ENCODE results near the gene MBIP. TPM values are rescaled to one million over a fixed set of nuclear protein-coding genes. Genes with fewer than 3 reads are reported as not detected.

The MBIP gene
- total RNA-seq, 1 experiment from 2014 or later = 9.8 TPM

DNA sequence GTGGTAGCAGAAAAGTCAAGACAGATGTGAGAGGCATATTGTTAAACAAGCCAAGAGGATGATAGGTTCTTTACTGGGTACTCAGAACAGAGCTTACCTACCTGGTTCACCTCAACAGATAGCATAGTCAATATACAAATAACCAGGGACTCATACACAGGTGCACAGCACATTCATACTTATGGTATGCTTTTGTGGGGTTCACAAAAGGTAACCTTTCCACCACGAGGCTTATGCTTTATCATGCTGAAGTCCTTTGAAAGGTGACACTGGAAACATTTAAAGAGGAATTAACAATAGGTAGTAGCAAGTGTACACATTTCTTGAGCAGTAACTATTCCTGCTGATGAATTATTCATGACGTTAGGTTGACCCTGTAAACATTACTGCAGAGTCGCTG lies 42.2 kb upstream of the MBIP start:
- intact Hi-C loops (cut with micrococcal nuclease; ENCODE audit: unreplicated experiment) = no loop called here
- ChIA-PET CTCF (no interaction called here), POLR2A (no interaction called here)
- BruUV-seq (replicated peaks) = no TSS peak
- DNase-seq (ENCODE audit: low read depth, low spot score) (no peak), ATAC-seq (no peak)
- H3K4me3 ChIP-seq (ENCODE audit: low read depth in 2 of 2, low read length in 2 of 2) = no peak overlapping the region
- in situ Hi-C loops (cut with HindIII; ENCODE audit: low pct_unique_long_range_greater_than_20kb, low sequenced_read_pairs) = no loop called here
- no peaks in the 10 kb centered on the region for H3K4me1 ChIP-seq (ENCODE audit: control insufficient read depth, insufficient read depth, low read length)
- H3K9me3 ChIP-seq (ENCODE audit: control insufficient read depth, insufficient read depth, low read depth, low read length) = no peaks in the 10 kb centered on the region
- H3K27ac ChIP-seq (ENCODE audit: low read length) = no peak overlapping the region
- no peaks in the 10 kb centered on the region for H3K27me3 ChIP-seq (ENCODE audit: control insufficient read depth, insufficient read depth, low read length)
- no peaks in the 10 kb centered on the region for H3K36me3 ChIP-seq (ENCODE audit: control insufficient read depth, insufficient read depth, low read length)
- TF ChIP-seq SIN3A (IDR thresholded peaks at IDR 0.05; ENCODE audit: borderline replicate concordance, insufficient read depth, low read depth, low read length) = no peak
- TF ChIP-seq POLR2AphosphoS5 (IDR thresholded peaks at IDR 0.05; ENCODE audit: low read depth, low read length) = no peak

DNA sequence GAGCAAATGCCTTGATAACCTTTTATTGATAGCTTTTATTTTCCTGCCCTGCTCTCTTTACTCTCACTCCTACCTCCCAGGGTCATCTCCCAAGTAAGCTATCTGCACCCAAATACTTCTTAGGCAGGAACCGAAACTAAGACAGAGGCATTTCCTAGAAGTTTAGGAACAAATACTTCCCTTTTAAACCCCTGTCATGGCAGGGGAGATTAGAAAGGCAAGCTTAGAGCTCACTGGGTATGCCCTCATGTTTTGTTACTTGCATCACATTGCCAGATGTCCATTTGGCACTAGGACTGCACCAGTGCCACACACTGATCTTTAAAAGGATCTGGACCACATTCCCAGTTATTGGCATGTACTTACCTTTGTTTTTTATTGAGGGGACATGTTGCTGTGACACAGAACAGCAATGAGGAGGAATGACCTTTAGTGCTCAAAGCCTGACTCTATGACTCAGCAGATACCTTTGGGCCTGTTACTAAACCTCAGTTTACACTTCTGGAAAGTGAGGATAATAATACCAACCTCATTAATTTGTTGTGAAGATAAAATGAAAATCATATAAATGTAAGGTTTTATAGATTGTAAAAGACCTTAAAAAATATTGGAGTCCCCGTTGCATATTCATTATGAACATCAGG lies 40.9 kb upstream of the MBIP start:
- no TSS peak for BruUV-seq (replicated peaks)
- POLR2A ChIA-PET = no interaction called here
- Histone ChIP-seq H3K36me3 (ENCODE audit: control insufficient read depth, insufficient read depth, low read length) (no peaks in the 10 kb centered on the region), H3K27ac (ENCODE audit: low read length) (no peak overlapping the region), H3K4me1 (ENCODE audit: control insufficient read depth, insufficient read depth, low read length) (no peaks in the 10 kb centered on the region), H3K27me3 (ENCODE audit: control insufficient read depth, insufficient read depth, low read length) (no peaks in the 10 kb centered on the region), H3K9me3 (ENCODE audit: control insufficient read depth, insufficient read depth, low read depth, low read length) (no peaks in the 10 kb centered on the region), H3K4me3 (ENCODE audit: low read depth in 2 of 2, low read length in 2 of 2) (no peak overlapping the region)
- DNase-seq (ENCODE audit: low read depth, low spot score) (no peak), ATAC-seq (no peak)
- TF ChIP-seq, protein P1, sequence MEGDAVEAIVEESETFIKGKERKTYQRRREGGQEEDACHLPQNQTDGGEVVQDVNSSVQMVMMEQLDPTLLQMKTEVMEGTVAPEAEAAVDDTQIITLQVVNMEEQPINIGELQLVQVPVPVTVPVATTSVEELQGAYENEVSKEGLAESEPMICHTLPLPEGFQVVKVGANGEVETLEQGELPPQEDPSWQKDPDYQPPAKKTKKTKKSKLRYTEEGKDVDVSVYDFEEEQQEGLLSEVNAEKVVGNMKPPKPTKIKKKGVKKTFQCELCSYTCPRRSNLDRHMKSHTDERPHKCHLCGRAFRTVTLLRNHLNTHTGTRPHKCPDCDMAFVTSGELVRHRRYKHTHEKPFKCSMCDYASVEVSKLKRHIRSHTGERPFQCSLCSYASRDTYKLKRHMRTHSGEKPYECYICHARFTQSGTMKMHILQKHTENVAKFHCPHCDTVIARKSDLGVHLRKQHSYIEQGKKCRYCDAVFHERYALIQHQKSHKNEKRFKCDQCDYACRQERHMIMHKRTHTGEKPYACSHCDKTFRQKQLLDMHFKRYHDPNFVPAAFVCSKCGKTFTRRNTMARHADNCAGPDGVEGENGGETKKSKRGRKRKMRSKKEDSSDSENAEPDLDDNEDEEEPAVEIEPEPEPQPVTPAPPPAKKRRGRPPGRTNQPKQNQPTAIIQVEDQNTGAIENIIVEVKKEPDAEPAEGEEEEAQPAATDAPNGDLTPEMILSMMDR (IDR thresholded peaks at IDR 0.05) = no peak
- TF ChIP-seq POLR2AphosphoS5 (IDR thresholded peaks at IDR 0.05; ENCODE audit: low read depth, low read length) (no peak), TCF7L2 (IDR thresholded peaks at IDR 0.05; ENCODE audit: low read depth, low read length) (no peak), SIN3A (IDR thresholded peaks at IDR 0.05; ENCODE audit: borderline replicate concordance, insufficient read depth, low read depth, low read length) (no peak)
- TF ChIP-seq, protein P2, sequence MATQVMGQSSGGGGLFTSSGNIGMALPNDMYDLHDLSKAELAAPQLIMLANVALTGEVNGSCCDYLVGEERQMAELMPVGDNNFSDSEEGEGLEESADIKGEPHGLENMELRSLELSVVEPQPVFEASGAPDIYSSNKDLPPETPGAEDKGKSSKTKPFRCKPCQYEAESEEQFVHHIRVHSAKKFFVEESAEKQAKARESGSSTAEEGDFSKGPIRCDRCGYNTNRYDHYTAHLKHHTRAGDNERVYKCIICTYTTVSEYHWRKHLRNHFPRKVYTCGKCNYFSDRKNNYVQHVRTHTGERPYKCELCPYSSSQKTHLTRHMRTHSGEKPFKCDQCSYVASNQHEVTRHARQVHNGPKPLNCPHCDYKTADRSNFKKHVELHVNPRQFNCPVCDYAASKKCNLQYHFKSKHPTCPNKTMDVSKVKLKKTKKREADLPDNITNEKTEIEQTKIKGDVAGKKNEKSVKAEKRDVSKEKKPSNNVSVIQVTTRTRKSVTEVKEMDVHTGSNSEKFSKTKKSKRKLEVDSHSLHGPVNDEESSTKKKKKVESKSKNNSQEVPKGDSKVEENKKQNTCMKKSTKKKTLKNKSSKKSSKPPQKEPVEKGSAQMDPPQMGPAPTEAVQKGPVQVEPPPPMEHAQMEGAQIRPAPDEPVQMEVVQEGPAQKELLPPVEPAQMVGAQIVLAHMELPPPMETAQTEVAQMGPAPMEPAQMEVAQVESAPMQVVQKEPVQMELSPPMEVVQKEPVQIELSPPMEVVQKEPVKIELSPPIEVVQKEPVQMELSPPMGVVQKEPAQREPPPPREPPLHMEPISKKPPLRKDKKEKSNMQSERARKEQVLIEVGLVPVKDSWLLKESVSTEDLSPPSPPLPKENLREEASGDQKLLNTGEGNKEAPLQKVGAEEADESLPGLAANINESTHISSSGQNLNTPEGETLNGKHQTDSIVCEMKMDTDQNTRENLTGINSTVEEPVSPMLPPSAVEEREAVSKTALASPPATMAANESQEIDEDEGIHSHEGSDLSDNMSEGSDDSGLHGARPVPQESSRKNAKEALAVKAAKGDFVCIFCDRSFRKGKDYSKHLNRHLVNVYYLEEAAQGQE (IDR thresholded peaks at IDR 0.05; ENCODE audit: insufficient read depth in 1 of 2, low read depth in 2 of 2, low read length in 1 of 2) = no peak
- intact Hi-C loops (cut with micrococcal nuclease; ENCODE audit: unreplicated experiment) = no loop called here
- in situ Hi-C loops (cut with HindIII; ENCODE audit: low pct_unique_long_range_greater_than_20kb, low sequenced_read_pairs) = no loop called here
- CTCF ChIA-PET = no interaction called here

DNA sequence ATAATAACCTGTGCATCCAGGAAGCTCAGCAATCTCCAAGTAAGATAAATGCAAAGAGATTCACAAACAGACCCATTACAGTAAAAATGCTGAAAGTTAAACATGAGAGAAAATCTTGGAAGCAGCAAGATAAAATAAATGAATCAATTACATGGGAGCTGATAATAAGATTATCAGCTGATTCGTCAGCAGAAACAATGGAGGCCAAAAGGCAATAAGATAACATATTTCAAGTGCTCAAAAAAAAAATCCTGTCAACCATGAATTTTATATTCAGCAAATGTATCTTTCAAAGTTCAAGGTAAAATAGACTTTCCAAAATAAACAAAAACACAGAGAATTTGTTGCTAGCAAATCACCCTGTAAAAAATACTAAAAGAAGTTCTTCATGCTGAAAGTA lies 36.4 kb upstream of the MBIP start:
- Histone ChIP-seq H3K4me1 (ENCODE audit: control insufficient read depth, insufficient read depth, low read length) (no peaks in the 10 kb centered on the region), H3K27ac (ENCODE audit: low read length) (no peak overlapping the region), H3K4me3 (ENCODE audit: low read depth in 2 of 2, low read length in 2 of 2) (no peak overlapping the region), H3K27me3 (ENCODE audit: control insufficient read depth, insufficient read depth, low read length) (no peaks in the 10 kb centered on the region), H3K36me3 (ENCODE audit: control insufficient read depth, insufficient read depth, low read length) (no peaks in the 10 kb centered on the region), H3K9me3 (ENCODE audit: control insufficient read depth, insufficient read depth, low read depth, low read length) (no peaks in the 10 kb centered on the region)
- no peak for TF ChIP-seq SIN3A (IDR thresholded peaks at IDR 0.05; ENCODE audit: borderline replicate concordance, insufficient read depth, low read depth, low read length)
- TF ChIP-seq, protein P2 (IDR thresholded peaks at IDR 0.05; ENCODE audit: insufficient read depth in 1 of 2, low read depth in 2 of 2, low read length in 1 of 2) = no peak
- no peak for DNase-seq (ENCODE audit: low read depth, low spot score)
- POLR2A ChIA-PET = no interaction called here
- intact Hi-C loops (cut with micrococcal nuclease; ENCODE audit: unreplicated experiment) = no loop called here
- in situ Hi-C loops (cut with HindIII; ENCODE audit: low pct_unique_long_range_greater_than_20kb, low sequenced_read_pairs) = no loop called here
- CTCF ChIA-PET = no interaction called here
- ATAC-seq = no peak
- no TSS peak for BruUV-seq (replicated peaks)
